Aorta (tissue), 5 donors: Measurements from ENCODE around the gene RIC3. TPM values are rescaled to one million over a fixed set of nuclear protein-coding genes. Genes with fewer than 3 reads are reported as not detected.

ENCODE experiments used
- ATAC-seq: fragments of 200-7000 bp; cut with Tn5 transposase; one replicate; pipeline ENCODE4 v1.9.1; 2022; ENCODE audit warnings: moderate library complexity; ENCODE audit not compliant: low FRiP score
- DNase-seq, 2 donors: peaks; one replicate each; pipeline ENCODE4 v3.0.0-alpha.2; 2020
- H3K27ac ChIP-seq, 2 donors: one replicate each; pipeline ENCODE4 v1.5.1; 2013; ENCODE audit warnings: low read length in 2 of 2, mild to moderate bottlenecking in 2 of 2, moderate library complexity in 2 of 2, control low read depth in 1 of 2, inconsistent platforms in 1 of 2, low read depth in 1 of 2
- H3K27me3 ChIP-seq, 2 donors: one replicate each; pipeline ENCODE4 v1.6.1; 2013; ENCODE audit warnings: control low read depth in 1 of 2, low read length in 1 of 2, mild to moderate bottlenecking in 1 of 2, moderate library complexity in 1 of 2; ENCODE audit not compliant: insufficient read depth in 2 of 2, control insufficient read depth in 1 of 2
- H3K36me3 ChIP-seq, 2 donors: one replicate each; pipeline ENCODE4 v1.6.1; 2013; ENCODE audit warnings: control low read depth in 1 of 2, low read length in 1 of 2, mild to moderate bottlenecking in 1 of 2; ENCODE audit not compliant: insufficient read depth in 2 of 2, control insufficient read depth in 1 of 2
- H3K4me1 ChIP-seq, 2 donors: one replicate each; pipeline ENCODE4 v1.6.1; 2013; ENCODE audit warnings: low read length in 2 of 2, control low read depth in 1 of 2, mild to moderate bottlenecking in 1 of 2, moderate library complexity in 1 of 2; ENCODE audit not compliant: insufficient read depth in 2 of 2, control insufficient read depth in 1 of 2
- H3K4me3 ChIP-seq, 2 donors: one replicate each; pipeline ENCODE4 v1.5.1; 2013; ENCODE audit warnings: low read length in 2 of 2, control low read depth in 1 of 2, mild to moderate bottlenecking in 1 of 2
- H3K9me3 ChIP-seq: one replicate; pipeline ENCODE4 v1.6.1; 2013; ENCODE audit warnings: mild to moderate bottlenecking, low read length; ENCODE audit not compliant: control insufficient read depth
- WGBS, 2 donors: extraction: QIAGEN DNeasy Blood & Tissue Kit; methylation state at CpG; one replicate each; pipeline ENCODE4 v1.1.7; 2013; 5-methylcytosine and 5-hydroxymethylcytosine counted together
- intact Hi-C, 2 donors: fragments of 100-400 bp; cut with DNase I; formaldehyde crosslinking; loops; one replicate each; pipeline versions ENCODE4 v1.14.2 to v1.15.0; 2022
- long read RNA-seq, 2 donors: library from polyadenylated mRNA; unstranded; transcript quantifications; one replicate each; pipeline ENCODE4 v2.0.0, GENCODE V29; 2020 to 2021
- polyA plus RNA-seq, 2 donors: library from polyadenylated mRNA; stranded (reverse); fragments of 200-250 nt; gene quantifications; one replicate each; pipeline ENCODE4 v1.2.3, GENCODE V29; 2013
- total RNA-seq, 2 donors: library from RNA; stranded (reverse); fragmentation: NEBNext Ultra II Directional; extraction: Animal tissue kit (Norgen Biotek cat#: 25700); gene quantifications; one replicate each; pipeline ENCODE4 v1.2.1, GENCODE V29; 2021
- donor health status: healthy with polysubstance abuse.
- donor health status: Bipolar disorder and iron deficiency.
- donor health status: DM: no; HTN: no; CAD: no.
- donor health status: DM: no; HTN: no; CAD: no.
- donor health status: DM: yes; HTN: yes; CAD: no.

Gene RIC3, protein sequence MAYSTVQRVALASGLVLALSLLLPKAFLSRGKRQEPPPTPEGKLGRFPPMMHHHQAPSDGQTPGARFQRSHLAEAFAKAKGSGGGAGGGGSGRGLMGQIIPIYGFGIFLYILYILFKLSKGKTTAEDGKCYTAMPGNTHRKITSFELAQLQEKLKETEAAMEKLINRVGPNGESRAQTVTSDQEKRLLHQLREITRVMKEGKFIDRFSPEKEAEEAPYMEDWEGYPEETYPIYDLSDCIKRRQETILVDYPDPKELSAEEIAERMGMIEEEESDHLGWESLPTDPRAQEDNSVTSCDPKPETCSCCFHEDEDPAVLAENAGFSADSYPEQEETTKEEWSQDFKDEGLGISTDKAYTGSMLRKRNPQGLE
- total RNA-seq = 10 to 100 TPM in 1 of 2 donors, 1 to 10 TPM in 1; 7.8 to 13.1 TPM
- 1 to 10 TPM; 2.9 to 8.3 TPM for polyA plus RNA-seq
- long read RNA-seq, donor 1, partial matches to known transcripts = 1 of 6 reads
- long read RNA-seq, donor 1, other reads (novel, unspliced or antisense) = 3 of 6 reads
- long read RNA-seq, donor 2, partial matches to known transcripts = 1 of 8 reads
- long read RNA-seq, donor 2, other reads (novel, unspliced or antisense) = 7 of 8 reads

DNA sequence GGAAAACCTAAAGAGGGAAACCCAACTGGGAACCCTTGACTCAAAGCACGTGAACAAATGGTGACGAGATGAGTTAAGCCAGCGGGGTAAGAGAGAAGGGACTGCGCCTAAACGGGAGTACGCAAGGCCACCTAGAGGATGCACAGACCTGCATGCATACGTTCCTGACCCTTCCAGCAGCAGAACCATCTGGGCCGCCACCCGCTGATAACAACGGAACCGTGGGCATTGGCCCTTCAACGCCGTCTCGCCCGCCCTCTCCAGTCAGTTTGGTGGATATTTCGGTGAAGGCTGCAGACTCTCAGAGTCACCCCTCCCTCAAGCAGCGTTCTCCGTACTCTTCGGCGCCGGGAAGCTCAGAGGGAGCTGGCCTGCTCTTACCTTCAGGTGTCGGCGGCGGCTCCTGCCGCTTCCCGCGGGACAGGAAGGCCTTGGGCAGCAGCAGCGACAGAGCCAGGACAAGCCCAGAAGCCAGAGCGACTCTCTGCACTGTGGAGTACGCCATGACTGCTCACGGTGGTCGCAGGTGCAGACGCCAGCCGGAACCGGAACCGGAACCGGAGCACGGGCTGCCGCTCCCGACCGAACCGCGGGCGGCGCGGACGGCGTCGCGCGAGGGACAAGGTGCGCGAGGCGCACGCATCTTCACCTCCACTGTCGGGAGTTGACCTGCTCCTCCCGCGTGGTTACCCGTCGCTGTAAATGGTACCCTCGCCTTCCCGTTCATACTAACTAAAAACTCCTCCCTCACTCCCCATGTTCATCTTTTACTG, at the start of gene RIC3:
TSS of gene RIC3 (minus strand) at position 541 of the 773 bp plus-strand sequence. CDS start at position 505, 36 bp downstream.
- ATAC-seq (peak; percentile 60), DNase-seq (peak; percentile 44 to 81)
- Histone ChIP-seq H3K36me3 (no peaks in the 10 kb centered on the region), H3K27ac (no peak within 1 kb of the TSS), H3K9me3 (no peaks in the 10 kb centered on the region), H3K27me3 (no peaks in the 10 kb centered on the region), H3K4me3 (peak within 1 kb of the TSS; percentile 33 to 44), H3K4me1 (no peaks in the 10 kb centered on the region)
- WGBS, 2 donors = 2% methylated on average over 62 of the region's 62 CpGs
- intact Hi-C loops = no loop called here

DNA sequence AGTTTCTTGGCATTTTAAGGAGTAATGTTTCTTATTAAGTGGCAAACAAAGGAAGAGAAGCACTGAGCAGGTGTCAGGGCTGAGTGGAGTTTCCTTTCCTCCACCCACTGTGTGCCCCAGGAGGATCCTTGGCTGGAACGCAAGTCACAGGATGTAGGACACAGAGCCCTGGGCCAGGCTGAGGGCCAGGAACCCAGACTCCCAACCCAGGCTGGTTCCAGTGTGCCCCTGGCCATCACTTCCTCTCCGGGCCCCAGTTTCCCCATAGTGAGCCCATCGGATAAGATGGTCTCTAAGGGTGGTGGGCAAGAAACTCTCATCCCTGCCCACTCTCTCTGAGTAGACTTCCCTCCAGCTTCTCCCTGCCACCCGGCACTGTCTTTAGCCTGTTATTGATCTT, 49.6 kb upstream of the RIC3 start:
- no peaks in the 10 kb centered on the region for H3K36me3 ChIP-seq
- intact Hi-C loops = no loop called here
- DNase-seq (no peak), ATAC-seq (no peak)
- no peaks in the 10 kb centered on the region for H3K27me3 ChIP-seq
- H3K4me1 ChIP-seq = no peaks in the 10 kb centered on the region
- no peaks in the 10 kb centered on the region for H3K9me3 ChIP-seq
- no peak overlapping the region for H3K4me3 ChIP-seq
- no peak overlapping the region for H3K27ac ChIP-seq
- WGBS, 2 donors = 78 to 91% methylated on average over 4 of the region's 4 CpGs

DNA sequence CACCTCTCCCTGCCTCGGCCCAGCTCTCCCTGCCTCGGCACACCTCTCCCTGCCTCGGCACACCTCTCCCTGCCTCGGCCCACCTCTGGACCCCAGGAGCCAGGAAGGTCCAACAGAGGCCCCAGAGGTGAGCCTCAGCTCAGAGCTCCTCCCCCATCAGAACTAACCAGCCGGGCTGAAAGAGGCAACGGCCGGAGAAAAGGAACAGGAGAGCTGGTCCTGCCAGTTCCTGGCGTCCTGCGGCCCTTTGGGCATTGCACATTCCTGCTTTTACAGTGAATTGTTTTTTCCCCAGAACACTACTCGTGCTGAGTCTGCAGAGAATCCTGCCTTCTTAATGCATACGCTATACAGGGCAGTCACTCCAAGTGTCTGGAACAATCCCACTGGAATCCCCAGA, 49.1 kb upstream of the RIC3 start:
- Histone ChIP-seq H3K27ac (no peak overlapping the region), H3K4me3 (no peak overlapping the region), H3K36me3 (no peaks in the 10 kb centered on the region), H3K9me3 (no peaks in the 10 kb centered on the region), H3K27me3 (no peaks in the 10 kb centered on the region), H3K4me1 (no peaks in the 10 kb centered on the region)
- WGBS, 2 donors = 71 to 77% methylated on average over 11 of the region's 11 CpGs
- no peak for DNase-seq
- no peak for ATAC-seq
- intact Hi-C loops = no loop called here

DNA sequence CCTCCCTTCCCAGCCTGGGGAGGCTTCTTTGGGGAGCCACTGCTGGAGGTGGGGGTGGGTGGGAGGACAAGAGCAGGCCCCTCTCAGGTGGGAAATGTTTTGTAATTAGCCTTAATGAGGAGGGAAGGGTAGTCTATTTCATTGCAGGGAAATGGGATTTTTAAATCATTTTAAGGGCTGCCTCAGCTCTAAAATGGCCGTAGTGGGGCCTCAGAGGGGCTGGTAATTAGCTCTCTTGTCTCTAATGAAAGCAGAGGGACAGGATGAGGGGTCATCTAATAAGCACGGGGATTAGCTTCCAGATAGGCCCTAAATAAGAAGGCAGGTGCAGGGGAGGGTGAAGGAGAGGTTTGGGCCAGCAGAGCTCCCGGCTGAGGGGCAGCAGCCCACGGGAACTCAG, 48.3 kb upstream of the RIC3 start:
- Histone ChIP-seq H3K27ac (no peak overlapping the region), H3K27me3 (no peaks in the 10 kb centered on the region), H3K9me3 (no peaks in the 10 kb centered on the region), H3K4me1 (no peaks in the 10 kb centered on the region), H3K4me3 (no peak overlapping the region), H3K36me3 (no peaks in the 10 kb centered on the region)
- 77 to 80% methylated on average over 4 of the region's 4 CpGs for WGBS, 2 donors
- intact Hi-C loops = no loop called here
- ATAC-seq = no peak
- no peak for DNase-seq

DNA sequence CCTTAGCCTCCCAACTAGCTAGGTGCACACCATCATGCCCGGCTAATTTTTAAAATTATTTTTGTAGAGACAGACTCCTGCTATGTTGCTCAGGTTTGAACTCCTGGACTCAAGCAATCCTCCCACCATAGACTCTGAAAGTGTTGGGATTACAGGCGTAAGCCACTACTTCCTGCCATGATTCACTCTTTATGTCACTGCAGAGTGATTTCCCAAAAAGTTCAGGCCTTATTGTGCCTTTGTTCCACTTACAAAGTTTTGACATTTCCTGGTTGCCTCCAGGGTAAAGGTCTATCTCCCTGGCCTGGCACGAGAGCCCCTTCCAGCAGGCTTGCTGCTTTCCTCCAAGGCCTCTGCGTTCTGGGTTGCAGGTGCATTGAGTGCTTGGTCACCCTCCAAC, 44.6 kb upstream of the RIC3 start:
- WGBS, 2 donors = 81 to 85% methylated on average over 4 of the region's 4 CpGs
- Histone ChIP-seq H3K27me3 (no peaks in the 10 kb centered on the region), H3K9me3 (no peaks in the 10 kb centered on the region), H3K36me3 (no peaks in the 10 kb centered on the region), H3K27ac (no peak overlapping the region), H3K4me1 (no peaks in the 10 kb centered on the region), H3K4me3 (no peak overlapping the region)
- intact Hi-C loops = no loop called here
- ATAC-seq = no peak
- DNase-seq = no peak

DNA sequence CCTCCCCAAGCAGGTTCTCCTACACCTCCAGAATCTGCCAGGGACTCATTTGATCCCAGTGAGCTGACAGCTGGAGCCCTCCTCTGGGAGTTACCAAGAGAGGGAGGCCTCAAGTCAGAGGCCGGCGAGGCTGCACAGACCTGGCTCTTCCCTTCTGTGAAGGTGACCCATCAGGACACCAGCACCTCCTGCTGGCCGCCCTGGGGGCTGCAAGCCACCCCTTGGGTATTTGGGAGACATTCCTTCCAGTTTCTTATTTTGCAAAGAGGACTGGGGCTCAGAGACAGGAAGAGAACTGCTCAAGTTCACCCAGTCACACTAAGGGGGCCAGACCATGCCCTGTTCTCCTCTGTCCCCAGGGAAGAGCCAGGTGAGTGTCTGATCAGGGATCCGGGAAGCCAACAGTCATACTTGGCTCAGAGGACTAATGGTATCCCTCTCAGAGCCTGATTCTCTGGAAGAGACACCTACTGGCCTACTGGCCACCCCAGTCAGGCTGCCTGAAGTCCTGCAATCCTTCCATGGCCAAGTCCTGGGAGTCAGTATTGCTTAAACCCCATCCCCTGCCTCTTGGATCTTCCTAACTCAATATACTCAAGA, 40.5 kb upstream of the RIC3 start:
- no peak for ATAC-seq
- DNase-seq = peak in 1 of 2 donors; percentile 66
- 57 to 59% methylated on average over 4 of the region's 4 CpGs for WGBS, 2 donors

DNA sequence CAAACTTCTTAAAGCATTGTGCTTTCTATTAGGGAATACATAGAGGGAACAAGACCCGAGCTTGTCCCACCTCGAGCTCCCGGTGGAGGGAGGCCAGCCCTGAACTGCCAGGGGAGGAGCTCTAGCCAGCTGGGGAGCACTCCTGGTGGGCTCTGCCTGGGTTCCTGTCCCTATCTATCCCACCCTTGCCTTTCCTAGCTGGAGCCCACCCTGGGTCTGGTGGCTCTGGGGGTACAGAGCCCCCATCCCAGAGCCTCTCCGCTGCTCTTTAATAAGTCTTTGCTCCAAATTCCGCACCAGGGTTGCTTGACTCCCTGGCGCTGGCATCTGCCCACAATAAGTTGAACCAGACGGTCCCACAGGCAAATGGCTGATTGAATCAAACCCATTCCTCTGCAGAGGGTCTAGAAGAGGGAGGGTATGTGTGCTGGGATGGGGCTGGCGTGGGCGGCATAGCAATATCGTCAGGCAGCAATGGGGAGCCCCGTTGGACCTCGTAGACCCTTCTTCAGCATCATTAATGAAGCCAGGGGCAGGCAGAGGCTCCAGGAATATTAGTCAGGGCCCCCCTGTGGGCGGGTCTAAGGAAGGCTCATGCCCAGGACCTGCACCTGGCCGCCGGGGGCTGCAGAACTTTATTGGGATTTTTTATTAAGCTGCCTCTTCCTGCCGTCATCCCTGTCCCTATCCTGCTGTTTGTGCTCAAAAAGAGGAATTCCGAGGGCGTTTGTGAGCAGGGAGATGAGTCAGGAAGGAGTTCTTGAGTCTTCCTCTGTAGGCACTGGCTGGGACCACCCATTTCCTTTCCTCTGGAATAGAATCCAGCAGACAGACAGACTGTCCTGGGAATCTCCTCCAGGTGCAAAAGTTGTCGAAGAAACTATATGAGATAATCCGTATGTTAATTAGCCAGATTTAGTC, 38.5 kb upstream of the RIC3 start:
- H3K4me1 ChIP-seq = no peaks in the 10 kb centered on the region
- no peak for ATAC-seq

More for the DNA sequence above, 40.5 kb upstream of the RIC3 start:
- no peaks in the 10 kb centered on the region for H3K4me1 ChIP-seq
- H3K27ac ChIP-seq = no peak overlapping the region
- no peaks in the 10 kb centered on the region for H3K9me3 ChIP-seq
- H3K4me3 ChIP-seq = no peak overlapping the region
- no peaks in the 10 kb centered on the region for H3K36me3 ChIP-seq
- no peaks in the 10 kb centered on the region for H3K27me3 ChIP-seq
- intact Hi-C loops = no loop called here

More for the DNA sequence above, 38.5 kb upstream of the RIC3 start:
- no peaks in the 10 kb centered on the region for H3K36me3 ChIP-seq
- no peak for DNase-seq
- H3K27me3 ChIP-seq = no peaks in the 10 kb centered on the region
- H3K4me3 ChIP-seq = no peak overlapping the region
- no peak overlapping the region for H3K27ac ChIP-seq
- intact Hi-C loops = no loop called here
- 53 to 58% methylated on average over 20 of the region's 20 CpGs for WGBS, 2 donors
- H3K9me3 ChIP-seq = no peaks in the 10 kb centered on the region
